ENCODE data around the gene PDE6B.

PDE6B gene

GRCh38 chr4:600850-601515 lies 24.4 kb upstream of the PDE6B start:
- in situ Hi-C loops (cut with MboI; ENCODE audit: low sequenced_read_pairs) = no loop called here

DNA sequence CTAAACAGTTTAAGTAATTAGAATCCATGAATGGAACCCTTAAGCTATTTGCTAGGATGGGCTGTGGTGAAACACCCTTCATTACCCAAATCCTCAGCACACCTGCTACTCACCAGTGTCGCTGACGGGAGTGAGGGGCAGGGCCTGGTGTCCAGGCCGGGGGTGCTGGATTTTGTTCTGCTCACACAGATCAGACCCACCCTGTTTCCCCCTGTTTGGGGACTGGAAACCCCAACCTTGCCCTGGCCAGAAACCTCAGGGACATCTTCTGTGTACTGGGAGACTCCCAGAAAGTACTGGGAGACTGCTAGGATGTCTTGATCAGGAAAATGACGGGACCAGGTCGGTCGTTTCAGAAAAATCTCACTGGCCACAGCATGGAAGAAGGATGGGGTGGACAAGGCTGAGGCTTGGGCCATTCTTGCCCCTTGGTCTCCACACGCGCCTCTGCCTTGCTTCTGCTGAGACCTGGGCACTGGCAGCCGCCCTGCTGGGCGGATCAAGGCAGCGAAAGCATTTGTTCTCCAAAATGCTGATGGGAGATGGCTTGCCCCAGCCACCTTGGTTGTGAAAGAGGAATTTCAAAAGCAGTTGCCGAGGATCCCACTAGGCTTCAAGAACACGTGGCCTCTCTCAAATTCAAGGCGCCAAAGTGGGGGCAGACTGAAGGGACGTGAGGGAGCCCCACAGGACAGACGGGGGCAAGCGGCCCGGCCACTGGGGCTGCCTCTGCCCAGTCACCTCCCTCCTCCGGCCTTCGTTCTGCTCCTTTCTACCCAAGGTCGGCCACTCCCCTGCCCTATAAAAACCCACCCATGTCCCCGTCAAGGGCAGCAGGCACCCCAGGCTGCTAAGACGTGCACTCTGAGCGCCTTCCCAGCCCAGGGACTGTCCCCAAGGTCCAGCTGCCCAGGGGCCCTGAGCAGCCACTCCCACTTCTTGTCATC lies 23.5 kb upstream of the PDE6B start:
- in situ Hi-C loops (cut with MboI; ENCODE audit: low sequenced_read_pairs) = no loop called here

DNA sequence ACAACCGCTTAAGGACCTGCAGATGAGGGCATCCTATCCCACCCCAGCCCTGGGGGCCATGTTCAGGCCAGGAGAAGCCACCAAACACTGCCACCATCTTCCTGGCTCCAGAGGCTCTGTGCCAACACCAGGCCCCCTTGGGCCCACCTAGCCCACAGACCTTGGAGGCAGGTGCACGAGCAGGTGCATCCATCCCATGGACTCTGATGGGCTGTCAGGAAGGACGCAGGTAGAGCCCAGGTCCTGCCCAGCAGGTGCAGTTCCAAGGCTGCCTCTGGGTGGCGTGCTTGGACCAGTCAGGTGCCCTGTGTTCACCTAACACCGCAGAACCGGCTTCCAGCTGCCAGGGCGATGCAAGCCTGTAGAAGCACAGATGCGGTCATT lies 22.8 kb upstream of the PDE6B start:
- in situ Hi-C loops (cut with MboI; ENCODE audit: low sequenced_read_pairs) = no loop called here

DNA sequence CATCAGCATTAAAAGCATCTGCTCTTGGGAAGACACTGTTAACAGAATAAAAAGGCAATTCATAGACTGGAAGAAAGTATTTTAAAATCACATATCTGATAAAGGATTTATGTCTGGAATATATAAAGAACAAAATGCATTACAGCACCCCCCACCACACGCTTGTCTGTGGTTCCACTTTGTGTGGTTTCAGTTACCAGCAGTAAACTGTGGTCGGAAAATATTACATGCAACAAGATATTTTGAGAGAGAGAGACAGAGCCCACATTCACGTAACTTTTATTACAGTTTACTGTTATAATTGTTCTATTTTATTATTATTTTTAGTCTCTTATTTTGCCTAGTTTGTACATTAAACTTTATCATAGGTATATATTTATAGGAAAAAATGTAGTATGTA lies 21.2 kb upstream of the PDE6B start:
- in situ Hi-C loops (cut with MboI; ENCODE audit: low sequenced_read_pairs) = no loop called here

- in situ Hi-C loops (cut with MboI; ENCODE audit: low sequenced_read_pairs) = no loop called here
Measured at GRCh38 chr4:605702-606425, 19.5 kb upstream of the PDE6B start.

DNA sequence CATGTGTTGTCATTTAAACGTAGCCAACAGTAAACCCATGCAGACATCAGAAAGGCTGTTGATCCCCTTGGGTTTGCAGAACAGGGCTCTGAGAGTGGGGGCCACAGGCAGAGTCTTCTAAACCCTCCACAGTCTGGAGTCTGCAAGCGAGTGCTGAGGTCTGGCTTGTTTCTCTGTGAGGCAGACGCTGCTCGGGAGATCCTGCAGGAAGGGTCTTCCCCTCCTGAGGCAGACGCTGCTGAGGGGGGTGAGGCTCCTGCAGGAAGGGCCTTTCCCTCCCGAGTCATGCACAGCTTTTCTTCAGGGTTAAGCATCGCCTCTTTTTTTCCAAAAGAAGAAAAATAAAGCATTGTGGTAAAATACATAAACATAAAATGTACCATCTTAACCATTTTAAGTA lies 17.1 kb upstream of the PDE6B start:
- in situ Hi-C loops (cut with MboI; ENCODE audit: low sequenced_read_pairs) = no loop called here

GRCh38 chr4:609400-610050 lies 15.8 kb upstream of the PDE6B start:
- in situ Hi-C loops (cut with MboI; ENCODE audit: low sequenced_read_pairs) = no loop called here

GRCh38 chr4:610411-611261 lies 14.7 kb upstream of the PDE6B start:
- in situ Hi-C loops (cut with MboI; ENCODE audit: low sequenced_read_pairs) = no loop called here

- in situ Hi-C loops (cut with MboI; ENCODE audit: low sequenced_read_pairs) = no loop called here
Measured at GRCh38 chr4:612052-612748, 13.2 kb upstream of the PDE6B start.

GRCh38 chr4:612749-613125 lies 12.6 kb upstream of the PDE6B start:
- in situ Hi-C loops (cut with MboI; ENCODE audit: low sequenced_read_pairs) = no loop called here

DNA sequence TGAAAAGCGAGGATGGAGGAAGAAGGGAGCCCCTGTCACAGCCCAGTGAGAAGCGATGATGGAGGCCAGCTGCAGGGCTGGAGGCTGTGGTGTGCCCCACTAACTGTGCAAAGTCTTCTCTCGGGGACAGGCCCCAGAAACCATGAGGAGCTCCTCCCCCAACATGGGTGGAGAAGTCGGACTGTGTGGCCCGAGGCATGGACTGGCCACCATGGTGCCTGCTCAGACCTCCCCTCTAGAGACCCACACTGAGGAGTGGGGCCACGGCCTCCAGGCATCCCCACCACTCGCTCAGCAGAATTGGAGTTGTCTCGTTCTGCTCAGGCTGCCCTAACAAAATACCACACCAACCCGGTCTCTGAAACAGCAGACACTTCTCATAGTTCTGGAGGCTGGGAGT lies 12.2 kb upstream of the PDE6B start:
- in situ Hi-C loops (cut with MboI; ENCODE audit: low sequenced_read_pairs) = no loop called here

DNA sequence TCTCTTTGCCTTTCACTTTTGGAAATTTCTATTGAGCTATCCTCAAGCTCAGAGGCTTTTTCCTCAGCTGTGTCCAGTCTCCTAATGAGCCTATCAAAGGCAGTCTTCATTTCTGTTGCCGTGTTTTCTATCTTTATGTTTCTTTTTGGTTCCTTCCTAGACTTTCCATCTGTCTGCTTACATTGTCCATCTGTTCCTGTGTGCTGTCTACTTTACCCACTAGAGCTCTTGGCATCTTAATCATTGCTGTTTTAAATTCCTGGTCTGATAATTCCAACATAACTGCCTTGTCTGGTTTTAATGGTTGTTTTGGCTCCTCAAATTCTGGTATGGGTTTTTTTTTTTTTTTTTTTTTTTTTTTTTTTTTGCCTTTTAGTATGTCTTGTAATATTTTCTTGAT lies 9.3 kb upstream of the PDE6B start:
- in situ Hi-C loops (cut with MboI; ENCODE audit: low sequenced_read_pairs) = no loop called here

- in situ Hi-C loops (cut with MboI; ENCODE audit: low sequenced_read_pairs) = no loop called here
Measured at GRCh38 chr4:616911-617643, 8.3 kb upstream of the PDE6B start.

GRCh38 chr4:617644-618641 lies 7.4 kb upstream of the PDE6B start:
- in situ Hi-C loops (cut with MboI; ENCODE audit: low sequenced_read_pairs) = no loop called here

DNA sequence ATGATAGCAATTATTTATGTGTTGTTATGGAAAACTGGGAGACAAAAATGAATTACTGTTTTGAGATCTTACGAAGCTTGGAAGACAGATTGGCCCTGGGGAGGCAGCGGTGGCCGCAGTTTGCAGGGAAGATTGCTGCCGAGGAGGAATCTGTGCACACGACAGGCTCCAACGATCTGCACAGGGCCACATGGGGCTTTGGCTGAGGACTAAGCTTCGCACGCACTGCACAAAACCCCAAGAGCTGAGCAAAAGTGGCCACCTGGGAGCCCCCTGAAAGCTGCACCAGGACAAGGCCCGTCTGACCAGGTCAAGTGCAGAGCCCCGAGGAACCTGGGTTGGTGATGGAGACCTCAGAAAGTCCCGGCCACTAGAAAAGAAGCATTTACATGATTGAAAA lies 5.2 kb upstream of the PDE6B start:
- in situ Hi-C loops (cut with MboI; ENCODE audit: low sequenced_read_pairs) = no loop called here

GRCh38 chr4:620851-621261 lies 4.5 kb upstream of the PDE6B start:
- in situ Hi-C loops (cut with MboI; ENCODE audit: low sequenced_read_pairs) = no loop called here

DNA sequence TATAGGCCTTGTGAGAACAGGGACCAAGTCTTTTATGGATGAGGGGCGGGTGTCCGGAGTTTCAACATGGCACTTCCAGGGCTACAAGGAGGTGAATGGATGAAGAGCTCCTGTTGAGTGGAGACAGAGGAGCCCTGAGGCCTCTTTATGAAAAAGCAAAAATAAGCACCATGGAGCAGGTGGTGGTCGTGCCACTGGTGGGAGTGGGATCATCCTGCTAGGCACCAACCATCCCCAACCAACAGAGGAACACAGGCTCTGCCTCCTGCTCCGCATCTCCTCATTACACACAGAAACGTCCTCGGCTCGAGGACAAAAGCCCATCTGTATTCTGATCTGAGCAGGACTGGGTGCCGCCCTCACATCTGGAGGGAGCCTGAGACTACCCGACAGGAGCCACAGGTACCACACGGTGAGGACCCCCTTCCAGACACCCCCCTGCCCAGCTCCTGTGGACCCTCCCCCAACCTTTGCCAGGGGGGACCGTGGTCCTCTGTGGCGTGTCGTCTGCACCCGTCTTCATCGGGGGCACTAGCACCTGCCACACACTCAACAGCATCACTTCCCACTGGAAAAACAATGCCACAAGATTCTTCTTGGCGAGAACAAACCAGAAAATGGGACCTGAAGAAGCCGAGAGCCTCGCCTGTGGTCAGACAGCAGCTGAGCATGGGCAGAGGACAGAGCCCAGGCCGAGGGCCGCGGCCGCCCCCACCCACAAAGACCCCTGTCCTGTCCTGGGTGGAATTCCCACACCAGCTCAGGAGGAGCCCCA lies 3.9 kb upstream of the PDE6B start:
- in situ Hi-C loops (cut with MboI; ENCODE audit: low sequenced_read_pairs) = no loop called here

All from HL-60/S4 (cell line).